ENCODE data around the gene CLIP2. TPM values are rescaled to one million over a fixed set of nuclear protein-coding genes. Genes with fewer than 3 reads are reported as not detected.
A peak's percentile ranks its signal among the peaks of the same experiment; 100 is the strongest.

CLIP2 gene
- total RNA-seq, 1 donor, result 70.9 TPM

GRCh38 chr7:74324531-74325209 is 35.5 kb downstream of the CLIP2 start:
- Histone ChIP-seq H3K27ac (ENCODE audit: low read depth, low read length) (no peak overlapping the region), H3K9me3 (ENCODE audit: low read depth, low read length) (no peaks in the 10 kb centered on the region), H2AFZ (ENCODE audit: low read length) (no peak overlapping the region), H3K4me1 (ENCODE audit: insufficient read depth, low read length) (no peaks in the 10 kb centered on the region), H3K79me2 (ENCODE audit: insufficient read depth, low read length) (peaks cover 43% of the 10 kb centered on the region), H3K4me2 (ENCODE audit: insufficient read depth, low read length) (no peak overlapping the region), H3K36me3 (ENCODE audit: insufficient read depth, low read length) (peaks cover 20% of the 10 kb centered on the region), H4K20me1 (ENCODE audit: insufficient read depth, low read length) (peaks cover 36% of the 10 kb centered on the region), H3K4me3 (ENCODE audit: insufficient read depth, low read length) (no peak overlapping the region), H3K27me3 (ENCODE audit: insufficient read depth, low read length) (no peaks in the 10 kb centered on the region)
- TF ChIP-seq, protein P1, sequence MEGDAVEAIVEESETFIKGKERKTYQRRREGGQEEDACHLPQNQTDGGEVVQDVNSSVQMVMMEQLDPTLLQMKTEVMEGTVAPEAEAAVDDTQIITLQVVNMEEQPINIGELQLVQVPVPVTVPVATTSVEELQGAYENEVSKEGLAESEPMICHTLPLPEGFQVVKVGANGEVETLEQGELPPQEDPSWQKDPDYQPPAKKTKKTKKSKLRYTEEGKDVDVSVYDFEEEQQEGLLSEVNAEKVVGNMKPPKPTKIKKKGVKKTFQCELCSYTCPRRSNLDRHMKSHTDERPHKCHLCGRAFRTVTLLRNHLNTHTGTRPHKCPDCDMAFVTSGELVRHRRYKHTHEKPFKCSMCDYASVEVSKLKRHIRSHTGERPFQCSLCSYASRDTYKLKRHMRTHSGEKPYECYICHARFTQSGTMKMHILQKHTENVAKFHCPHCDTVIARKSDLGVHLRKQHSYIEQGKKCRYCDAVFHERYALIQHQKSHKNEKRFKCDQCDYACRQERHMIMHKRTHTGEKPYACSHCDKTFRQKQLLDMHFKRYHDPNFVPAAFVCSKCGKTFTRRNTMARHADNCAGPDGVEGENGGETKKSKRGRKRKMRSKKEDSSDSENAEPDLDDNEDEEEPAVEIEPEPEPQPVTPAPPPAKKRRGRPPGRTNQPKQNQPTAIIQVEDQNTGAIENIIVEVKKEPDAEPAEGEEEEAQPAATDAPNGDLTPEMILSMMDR (IDR thresholded peaks at IDR 0.05; ENCODE audit: extremely low read depth, low read depth, low read length), result no peak
- peak; percentile 26 for DNase-seq (ENCODE audit: insufficient read length, low spot score, missing footprints)

- TF ChIP-seq, protein P1 (IDR thresholded peaks at IDR 0.05; ENCODE audit: extremely low read depth, low read depth, low read length), result no peak
- peaks cover 22% of the 10 kb centered on the region for H3K36me3 ChIP-seq (ENCODE audit: insufficient read depth, low read length)
- peaks cover 36% of the 10 kb centered on the region for H4K20me1 ChIP-seq (ENCODE audit: insufficient read depth, low read length)
- H3K27ac ChIP-seq (ENCODE audit: low read depth, low read length), result no peak overlapping the region
- no peak overlapping the region for H3K4me3 ChIP-seq (ENCODE audit: insufficient read depth, low read length)
- H3K9me3 ChIP-seq (ENCODE audit: low read depth, low read length), result no peaks in the 10 kb centered on the region
- H3K27me3 ChIP-seq (ENCODE audit: insufficient read depth, low read length), result no peaks in the 10 kb centered on the region
- H3K4me1 ChIP-seq (ENCODE audit: insufficient read depth, low read length), result no peaks in the 10 kb centered on the region
- peaks cover 43% of the 10 kb centered on the region for H3K79me2 ChIP-seq (ENCODE audit: insufficient read depth, low read length)
- DNase-seq (ENCODE audit: insufficient read length, low spot score, missing footprints), result peak; percentile 1
- H3K4me2 ChIP-seq (ENCODE audit: insufficient read depth, low read length), result no peak overlapping the region
- no peak overlapping the region for H2AFZ ChIP-seq (ENCODE audit: low read length)
Measured at GRCh38 chr7:74325210-74325565, 36.0 kb downstream of the CLIP2 start.

GRCh38 chr7:74329225-74329624 is 40.0 kb downstream of the CLIP2 start:
- Histone ChIP-seq H3K79me2 (ENCODE audit: insufficient read depth, low read length) (peaks cover 34% of the 10 kb centered on the region), H3K27ac (ENCODE audit: low read depth, low read length) (no peak overlapping the region), H3K9me3 (ENCODE audit: low read depth, low read length) (no peaks in the 10 kb centered on the region), H3K36me3 (ENCODE audit: insufficient read depth, low read length) (peaks cover 11% of the 10 kb centered on the region), H3K4me2 (ENCODE audit: insufficient read depth, low read length) (no peak overlapping the region), H4K20me1 (ENCODE audit: insufficient read depth, low read length) (peaks cover 30% of the 10 kb centered on the region), H3K27me3 (ENCODE audit: insufficient read depth, low read length) (no peaks in the 10 kb centered on the region), H3K4me1 (ENCODE audit: insufficient read depth, low read length) (peaks cover 5% of the 10 kb centered on the region), H2AFZ (ENCODE audit: low read length) (no peak overlapping the region), H3K4me3 (ENCODE audit: insufficient read depth, low read length) (no peak overlapping the region)
- peak; percentile 29 for DNase-seq (ENCODE audit: insufficient read length, low spot score, missing footprints)
- TF ChIP-seq, protein P1 (IDR thresholded peaks at IDR 0.05; ENCODE audit: extremely low read depth, low read depth, low read length), result no peak

DNA sequence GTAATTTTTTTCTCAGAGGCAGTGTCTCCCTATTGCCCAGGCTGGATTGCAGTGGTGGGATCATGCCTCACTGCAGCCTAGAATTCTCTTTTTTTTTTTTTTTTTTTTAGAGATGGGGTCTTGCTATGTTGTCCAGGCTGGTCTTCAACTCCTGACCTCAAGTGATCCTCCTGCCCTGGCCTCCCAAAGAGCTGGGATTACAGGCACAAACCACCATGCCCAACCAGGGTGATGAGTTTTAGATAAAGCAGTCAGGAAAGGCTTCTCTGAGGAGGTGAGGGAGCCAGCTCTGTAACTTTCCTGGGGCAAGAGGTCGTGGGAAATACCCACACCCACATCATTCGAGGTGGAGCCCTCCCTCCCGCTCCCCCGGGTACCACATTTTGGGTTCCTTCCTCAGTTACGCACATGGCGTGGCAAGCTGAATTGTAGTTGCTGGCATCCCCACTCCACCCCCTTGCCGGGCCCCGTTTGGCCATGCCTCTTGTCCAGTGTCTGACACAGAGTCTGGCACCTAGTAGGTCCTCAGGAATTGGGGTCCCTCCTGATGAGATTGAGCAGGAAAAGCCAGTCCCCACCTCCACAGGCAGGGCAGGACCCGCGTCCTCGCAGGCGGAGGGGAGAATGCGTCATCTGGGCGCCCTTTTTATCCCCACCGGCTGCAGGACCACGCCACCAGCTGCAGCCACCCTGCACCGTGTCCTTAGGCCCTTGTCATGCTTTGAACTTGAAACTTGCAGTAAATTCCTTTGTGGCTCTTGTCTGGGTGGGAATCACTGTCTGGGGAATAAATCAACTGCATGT is 43.4 kb downstream of the CLIP2 start:
- H3K27ac ChIP-seq (ENCODE audit: low read depth, low read length), result no peak overlapping the region
- H3K79me2 ChIP-seq (ENCODE audit: insufficient read depth, low read length), result peaks cover 27% of the 10 kb centered on the region
- H3K4me3 ChIP-seq (ENCODE audit: insufficient read depth, low read length), result no peak overlapping the region
- peaks cover 16% of the 10 kb centered on the region for H4K20me1 ChIP-seq (ENCODE audit: insufficient read depth, low read length)
- TF ChIP-seq, protein P1 (IDR thresholded peaks at IDR 0.05; ENCODE audit: extremely low read depth, low read depth, low read length), result no peak
- H3K36me3 ChIP-seq (ENCODE audit: insufficient read depth, low read length), result peaks cover 17% of the 10 kb centered on the region
- H3K4me2 ChIP-seq (ENCODE audit: insufficient read depth, low read length), result no peak overlapping the region
- H2AFZ ChIP-seq (ENCODE audit: low read length), result no peak overlapping the region
- H3K9me3 ChIP-seq (ENCODE audit: low read depth, low read length), result no peaks in the 10 kb centered on the region
- no peaks in the 10 kb centered on the region for H3K27me3 ChIP-seq (ENCODE audit: insufficient read depth, low read length)
- peak; percentile 21 for DNase-seq (ENCODE audit: insufficient read length, low spot score, missing footprints)
- peaks cover 11% of the 10 kb centered on the region for H3K4me1 ChIP-seq (ENCODE audit: insufficient read depth, low read length)
